Activated T-helper 1 cell treated with anti-CD3 and anti-CD28 coated beads, Interleukin-12 subunit alpha, Interleukin-12 subunit beta, Interleukin-2, Interleukin-4 antibody, amounts not matched to agents 30 ng/mL and 10 ng/mL and 1 ng/mL, durations not matched to agents 14 hours and 24 hours and 36 hours (primary cell): ENCODE results near the gene WDFY1. TPM values are rescaled to one million over a fixed set of nuclear protein-coding genes. Genes with fewer than 3 reads are reported as not detected.

Experiments
- DNase-seq: peaks from one replicate; pipeline ENCODE4 v3.0.0; 2021; ENCODE audit warnings: low spot score
- H3K27ac Mint-ChIP-seq: one replicate; pipeline ENCODE4 v1.8.0; 2021; ENCODE audit warnings: mild to moderate bottlenecking, mixed read lengths
- H3K27me3 Mint-ChIP-seq: one replicate; pipeline ENCODE4 v1.8.0; 2022; ENCODE audit warnings: mild to moderate bottlenecking, moderate library complexity, mixed read lengths; ENCODE audit not compliant: insufficient read depth
- H3K36me3 Mint-ChIP-seq: one replicate; pipeline ENCODE4 v1.8.0; 2021; ENCODE audit warnings: low read depth, mixed read lengths
- H3K4me1 Mint-ChIP-seq: one replicate; pipeline ENCODE4 v1.8.0; 2021; ENCODE audit warnings: low read depth, mixed read lengths
- H3K4me3 Mint-ChIP-seq: one replicate; pipeline ENCODE4 v1.8.0; 2021; ENCODE audit warnings: mild to moderate bottlenecking, moderate library complexity, mixed read lengths
- H3K9me3 Mint-ChIP-seq: one replicate; pipeline ENCODE4 v1.8.0; 2021; ENCODE audit warnings: mixed read lengths
- intact Hi-C: fragments of 100-400 bp; cut with micrococcal nuclease; formaldehyde crosslinking; loops from one replicate; pipeline ENCODE4 v1.15.1; 2024
- total RNA-seq: library from RNA; stranded (reverse); gene quantifications from 2 replicates; pipeline ENCODE4 v1.2.3, GENCODE V29; 2022

The WDFY1 gene
- total RNA-seq, 1 donor from 2014 or later: 21.8 TPM

DNA sequence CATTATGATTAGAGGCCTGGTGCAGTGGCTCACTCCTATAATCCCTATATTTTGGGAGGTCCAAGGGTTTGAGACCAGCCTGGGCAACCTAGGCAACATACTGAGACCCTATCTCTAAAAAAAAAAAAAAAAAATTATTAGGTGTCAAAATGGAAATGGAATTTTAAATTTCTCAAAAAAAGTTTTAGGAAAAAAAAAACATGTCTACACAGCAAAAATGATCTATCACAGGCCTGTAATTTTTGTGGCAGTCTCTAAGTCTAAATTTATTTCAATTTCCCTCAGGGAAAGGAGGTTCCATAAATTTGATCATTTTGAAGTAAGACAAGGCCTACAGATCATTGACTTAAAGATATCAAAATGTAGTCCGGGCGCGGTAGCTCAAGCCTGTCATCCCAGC lies 28.5 kb upstream of the WDFY1 start:
- H3K36me3 Mint-ChIP-seq: peaks cover 9% of the 10 kb centered on the region
- intact Hi-C loops: loop anchor here (1.0 to 5.0 kb wide), 3 partner anchors 246 to 679 kb away; no protein-coding TSS in a partner anchor
- no peaks in the 10 kb centered on the region for H3K27me3 Mint-ChIP-seq

DNA sequence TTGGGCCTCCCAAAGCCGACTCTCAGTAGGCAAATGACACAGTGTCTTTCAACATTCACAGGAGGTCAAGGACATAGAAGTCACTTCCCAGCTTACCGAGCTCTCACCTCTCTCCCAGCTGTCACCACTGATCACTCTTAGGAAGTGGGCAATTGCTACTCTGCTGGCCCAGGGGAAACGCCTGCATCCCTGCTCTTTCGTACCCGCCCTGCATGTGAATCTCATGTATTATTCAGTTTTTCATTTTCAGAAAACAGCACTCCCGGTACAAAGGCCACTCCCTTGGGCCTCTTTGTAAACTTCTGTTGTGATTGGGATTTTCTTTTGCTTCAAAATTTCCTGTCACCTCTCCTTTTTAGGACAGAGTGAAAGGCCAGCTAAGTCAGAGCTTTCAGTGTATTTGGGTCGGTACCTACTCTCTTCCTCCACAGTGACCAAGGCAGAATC lies 27.5 kb upstream of the WDFY1 start:
- DNase-seq: no peak
- Mint-ChIP-seq H3K27me3 (no peaks in the 10 kb centered on the region), H3K9me3 (no peaks in the 10 kb centered on the region), H3K4me1 (peaks cover 8% of the 10 kb centered on the region), H3K27ac (peak overlapping the region; percentile 20), H3K4me3 (no peak overlapping the region), H3K36me3 (peaks cover 9% of the 10 kb centered on the region)
- intact Hi-C loops: loop anchor here (1.0 to 5.0 kb wide), 3 partner anchors 245 to 680 kb away; no protein-coding TSS in a partner anchor

More for the DNA sequence above, 28.5 kb upstream of the WDFY1 start:
- H3K9me3 Mint-ChIP-seq: no peaks in the 10 kb centered on the region
- peaks cover 8% of the 10 kb centered on the region for H3K4me1 Mint-ChIP-seq
- H3K27ac Mint-ChIP-seq: no peak overlapping the region
- no peak for DNase-seq
- H3K4me3 Mint-ChIP-seq: no peak overlapping the region

DNA sequence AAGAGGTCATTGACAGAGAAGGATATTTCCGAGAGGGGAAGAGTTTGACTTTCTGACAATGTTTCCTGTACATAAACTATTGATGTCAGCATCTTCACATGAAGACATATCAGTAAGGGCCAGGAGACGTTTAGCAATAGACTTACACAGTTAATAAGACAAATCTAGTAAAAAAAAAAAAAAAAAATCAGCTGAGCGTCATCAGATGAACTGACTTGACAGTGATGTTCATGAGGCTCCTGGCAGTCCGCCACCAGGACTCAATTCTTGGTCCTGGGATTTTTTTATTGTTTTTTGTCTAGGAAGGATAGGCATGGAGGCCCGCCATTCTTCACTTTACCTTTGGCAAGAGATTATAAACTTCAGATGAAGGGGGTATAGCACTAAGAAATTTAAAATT lies 26.6 kb upstream of the WDFY1 start:
- H3K4me1 Mint-ChIP-seq: peaks cover 8% of the 10 kb centered on the region
- H3K27me3 Mint-ChIP-seq: no peaks in the 10 kb centered on the region
- H3K27ac Mint-ChIP-seq: no peak overlapping the region
- no peak overlapping the region for H3K4me3 Mint-ChIP-seq
- no peak for DNase-seq
- intact Hi-C loops: loop anchor here (2.0 to 5.0 kb wide), 3 partner anchors 397 to 681 kb away; no protein-coding TSS in a partner anchor
- peaks cover 14% of the 10 kb centered on the region for H3K36me3 Mint-ChIP-seq
- no peaks in the 10 kb centered on the region for H3K9me3 Mint-ChIP-seq

DNA sequence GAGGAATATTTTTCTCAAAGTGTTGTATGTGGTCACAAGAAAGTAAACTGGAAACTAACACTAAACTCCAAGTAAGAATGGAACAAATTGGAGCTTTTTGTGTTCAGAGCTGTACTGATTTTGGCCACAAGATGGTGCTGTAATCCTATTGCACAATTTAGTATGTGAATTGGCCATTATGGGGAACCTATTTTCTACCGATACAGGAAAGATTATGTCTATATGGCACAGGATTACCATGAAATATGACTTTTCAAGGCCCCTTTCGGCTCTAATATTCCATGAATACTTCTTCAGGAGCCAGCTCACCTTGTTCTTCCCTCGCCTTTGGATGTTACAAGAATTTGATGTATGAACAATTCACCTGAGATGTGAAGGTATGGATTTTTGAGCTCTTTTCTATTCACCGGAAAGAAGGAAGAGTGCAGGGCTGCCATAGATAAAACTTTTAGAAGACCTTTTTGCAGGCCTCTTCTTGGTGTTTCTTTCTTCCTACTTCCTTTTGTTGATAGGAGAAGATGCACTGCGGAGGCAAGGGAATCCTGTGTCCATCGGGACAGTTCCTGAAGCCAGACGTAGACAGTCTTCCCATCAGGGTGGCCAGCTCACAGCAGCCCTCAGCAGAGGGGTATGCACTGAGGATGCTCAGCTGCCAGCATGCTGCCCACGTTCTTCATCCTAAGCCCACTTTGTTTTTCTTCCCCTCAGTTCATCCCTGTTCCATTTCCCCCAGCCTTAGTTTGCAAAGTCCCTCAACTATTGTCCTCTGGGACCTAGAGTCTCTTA lies 25.4 kb upstream of the WDFY1 start:
- intact Hi-C loops: loop anchor here (1.0 to 5.0 kb wide), 8 partner anchors 13 to 682 kb away; partner anchors contain the start of genes MRPL44 and WDFY1
- Mint-ChIP-seq H3K9me3 (no peaks in the 10 kb centered on the region), H3K36me3 (peaks cover 17% of the 10 kb centered on the region), H3K27me3 (no peaks in the 10 kb centered on the region), H3K4me3 (no peak overlapping the region), H3K4me1 (peaks cover 8% of the 10 kb centered on the region), H3K27ac (no peak overlapping the region)
- peak; percentile 41 for DNase-seq

DNA sequence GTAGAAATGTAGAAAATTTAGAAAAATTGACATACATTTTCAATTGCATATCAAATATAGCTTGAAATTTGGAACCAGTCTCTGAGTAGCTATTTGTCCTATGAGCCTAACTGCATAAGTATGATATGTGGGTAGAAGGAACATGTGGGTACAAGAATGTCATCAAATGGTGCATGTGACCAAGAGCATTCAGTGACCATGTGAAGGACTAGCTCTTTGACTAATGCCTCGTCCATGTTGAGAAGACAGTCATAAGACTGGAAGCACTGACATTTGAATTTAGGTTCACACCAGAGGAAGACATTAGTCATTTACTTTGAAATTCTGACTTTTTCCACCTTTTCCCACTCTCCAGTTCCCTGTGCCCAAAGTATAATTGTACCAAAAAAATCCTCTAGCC lies 24.7 kb upstream of the WDFY1 start:
- Mint-ChIP-seq H3K27me3 (no peaks in the 10 kb centered on the region), H3K9me3 (no peaks in the 10 kb centered on the region), H3K4me3 (no peak overlapping the region), H3K27ac (no peak overlapping the region), H3K4me1 (peaks cover 8% of the 10 kb centered on the region), H3K36me3 (peaks cover 17% of the 10 kb centered on the region)
- intact Hi-C loops: loop anchor here (1.0 to 5.0 kb wide), 8 partner anchors 13 to 682 kb away; partner anchors contain the start of genes MRPL44 and WDFY1
- DNase-seq: no peak

DNA sequence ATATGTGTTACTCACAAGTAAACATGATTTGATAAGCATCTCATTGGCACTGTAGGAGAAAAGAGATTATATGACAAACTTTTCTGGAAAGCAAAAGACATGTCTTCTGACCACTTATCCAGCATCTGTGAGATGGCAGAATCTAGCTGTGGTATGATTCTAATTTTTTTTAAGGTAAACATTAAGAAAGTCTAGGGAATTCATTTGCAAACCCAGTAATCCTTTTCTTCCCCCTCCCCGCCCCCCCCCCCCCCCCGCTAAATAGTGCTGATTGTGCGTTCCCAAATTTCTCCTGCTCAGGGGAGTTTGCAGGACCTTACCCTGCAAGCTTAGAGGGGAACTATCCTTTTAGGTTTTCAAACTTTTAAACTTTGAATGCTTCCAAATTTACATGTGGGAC lies 24.2 kb upstream of the WDFY1 start:
- Mint-ChIP-seq H3K4me3 (no peak overlapping the region), H3K4me1 (peaks cover 8% of the 10 kb centered on the region), H3K9me3 (no peaks in the 10 kb centered on the region), H3K36me3 (peaks cover 17% of the 10 kb centered on the region), H3K27me3 (no peaks in the 10 kb centered on the region), H3K27ac (no peak overlapping the region)
- DNase-seq: no peak
- intact Hi-C loops: no loop called here

DNA sequence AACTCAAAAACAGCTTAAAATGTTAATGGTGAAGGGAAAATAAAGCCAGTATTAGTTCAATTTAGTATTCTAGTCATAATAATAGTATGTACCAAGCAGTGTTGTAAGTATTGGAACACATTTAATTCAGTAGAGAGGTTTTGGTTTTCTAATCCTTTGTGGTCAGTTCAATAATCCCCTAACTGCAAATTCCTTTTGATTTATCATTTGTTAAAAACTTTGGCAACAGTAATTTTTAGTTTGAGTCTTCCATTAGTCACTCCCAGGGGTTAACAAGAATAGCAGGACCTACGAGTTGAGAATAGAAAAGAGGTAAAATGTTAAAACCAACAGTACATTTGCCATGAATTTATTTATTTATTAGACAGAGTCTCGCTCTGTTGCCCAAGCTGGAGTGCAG lies 22.8 kb upstream of the WDFY1 start:
- no peak for DNase-seq
- H3K27me3 Mint-ChIP-seq: no peaks in the 10 kb centered on the region
- H3K9me3 Mint-ChIP-seq: no peaks in the 10 kb centered on the region
- H3K4me3 Mint-ChIP-seq: no peak overlapping the region
- peaks cover 20% of the 10 kb centered on the region for H3K36me3 Mint-ChIP-seq
- peaks cover 12% of the 10 kb centered on the region for H3K4me1 Mint-ChIP-seq
- H3K27ac Mint-ChIP-seq: no peak overlapping the region
- intact Hi-C loops: no loop called here

DNA sequence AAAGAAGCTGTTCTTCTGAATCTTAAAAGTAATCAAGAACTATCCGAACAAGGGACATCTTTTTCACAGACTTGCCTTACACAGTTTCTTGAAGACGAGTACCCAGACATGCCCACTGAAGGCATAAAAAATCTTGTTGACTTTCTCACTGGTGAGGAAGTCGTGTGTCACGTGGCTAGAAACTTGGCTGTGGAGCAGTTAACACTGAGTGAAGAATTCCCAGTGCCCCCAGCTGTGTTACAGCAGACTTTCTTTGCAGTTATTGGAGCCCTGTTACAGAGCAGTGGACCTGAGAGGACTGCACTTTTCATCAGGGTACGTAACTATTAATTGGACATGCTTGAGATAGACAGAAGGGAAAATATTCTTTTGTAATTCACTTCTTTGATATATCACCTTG lies 14.6 kb upstream of the WDFY1 start:
- Mint-ChIP-seq H3K27ac (no peak overlapping the region), H3K4me1 (peaks cover 72% of the 10 kb centered on the region), H3K4me3 (peak overlapping the region; percentile 53), H3K9me3 (no peaks in the 10 kb centered on the region), H3K36me3 (peaks cover 17% of the 10 kb centered on the region), H3K27me3 (no peaks in the 10 kb centered on the region)
- DNase-seq: no peak
- intact Hi-C loops: loop anchor here (5.0 to 10.0 kb wide), 4 partner anchors 62 to 1302 kb away; partner anchors contain the start of gene FARSB

DNA sequence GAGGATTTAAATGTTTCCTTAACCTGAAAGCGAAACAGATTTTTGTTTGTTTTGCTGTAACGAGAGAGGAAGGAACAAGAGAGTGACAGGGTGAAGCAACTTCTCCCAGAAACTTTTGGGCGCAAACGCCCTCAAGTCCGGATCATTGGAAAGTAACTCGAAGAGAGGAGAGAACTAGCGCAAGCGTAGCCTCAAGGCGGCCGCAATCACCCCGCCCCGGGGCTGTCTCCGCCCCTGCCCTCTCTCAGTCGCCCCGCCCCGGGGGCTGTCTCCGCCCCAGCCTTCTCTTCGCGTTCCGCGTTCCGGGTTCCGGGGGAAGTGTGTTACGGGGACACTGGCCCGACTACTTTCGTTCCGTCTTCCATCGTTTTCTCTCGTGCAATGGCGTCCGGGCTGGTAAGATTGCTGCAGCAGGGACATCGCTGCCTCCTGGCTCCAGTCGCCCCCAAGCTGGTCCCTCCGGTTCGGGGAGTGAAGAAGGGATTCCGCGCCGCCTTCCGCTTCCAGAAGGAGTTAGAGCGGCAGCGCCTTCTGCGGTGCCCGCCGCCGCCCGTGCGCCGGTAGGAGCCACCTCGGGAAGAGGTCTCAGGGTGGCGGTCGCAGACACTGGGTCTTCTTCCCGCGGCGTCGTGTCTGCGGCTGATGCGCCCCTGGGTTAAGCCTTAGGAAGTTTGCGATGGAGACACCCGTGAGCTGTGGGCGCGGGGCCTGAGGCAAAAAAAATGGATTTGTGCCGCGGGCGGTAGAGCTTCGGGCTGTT lies 12.1 kb upstream of the WDFY1 start, which contains the start of gene MRPL44:
Gene MRPL44 (plus strand): TSS at position 372 of the 760 bp plus-strand sequence. CDS start 10 bp downstream, at position 382.
- H3K9me3 Mint-ChIP-seq: no peaks in the 10 kb centered on the region
- peak within 1 kb of the TSS; percentile 91 for H3K27ac Mint-ChIP-seq
- peak; percentile 96 for DNase-seq
- peak within 1 kb of the TSS; percentile 96 for H3K4me3 Mint-ChIP-seq
- no peaks in the 10 kb centered on the region for H3K27me3 Mint-ChIP-seq
- H3K36me3 Mint-ChIP-seq: peaks cover 14% of the 10 kb centered on the region
- intact Hi-C loops: loop anchor here (1.0 to 10.0 kb wide), 12 partner anchors 12 to 1300 kb away; partner anchors contain the start of genes AP1S3, CUL3, FARSB and WDFY1
- peaks cover 79% of the 10 kb centered on the region for H3K4me1 Mint-ChIP-seq

DNA sequence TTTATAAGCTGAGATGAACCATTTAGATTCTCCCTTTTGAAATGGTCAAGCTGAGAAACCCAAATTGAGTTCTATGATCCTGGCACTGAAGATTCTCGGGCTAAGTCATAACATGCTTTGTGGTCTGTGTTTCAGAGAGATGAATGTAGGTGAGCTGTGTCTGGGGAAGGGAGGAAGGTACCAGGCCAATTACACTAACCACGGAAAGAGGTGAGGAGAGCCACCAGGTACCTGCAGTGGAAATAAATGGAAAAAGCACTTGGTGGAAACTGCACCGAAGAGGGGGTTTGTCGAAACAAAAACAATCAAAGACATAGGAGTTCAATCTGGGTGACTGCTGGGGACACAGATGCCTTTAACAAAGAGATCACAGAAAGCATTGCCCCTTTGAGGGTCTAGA lies 11.2 kb upstream of the WDFY1 start:
- peaks cover 14% of the 10 kb centered on the region for H3K36me3 Mint-ChIP-seq
- peak overlapping the region; percentile 86 for H3K27ac Mint-ChIP-seq
- intact Hi-C loops: loop anchor here (5.0 to 10.0 kb wide), 4 partner anchors 59 to 1299 kb away; partner anchors contain the start of gene FARSB
- no peak for DNase-seq
- no peaks in the 10 kb centered on the region for H3K9me3 Mint-ChIP-seq
- H3K4me3 Mint-ChIP-seq: peak overlapping the region; percentile 57
- H3K4me1 Mint-ChIP-seq: peaks cover 76% of the 10 kb centered on the region
- no peaks in the 10 kb centered on the region for H3K27me3 Mint-ChIP-seq

DNA sequence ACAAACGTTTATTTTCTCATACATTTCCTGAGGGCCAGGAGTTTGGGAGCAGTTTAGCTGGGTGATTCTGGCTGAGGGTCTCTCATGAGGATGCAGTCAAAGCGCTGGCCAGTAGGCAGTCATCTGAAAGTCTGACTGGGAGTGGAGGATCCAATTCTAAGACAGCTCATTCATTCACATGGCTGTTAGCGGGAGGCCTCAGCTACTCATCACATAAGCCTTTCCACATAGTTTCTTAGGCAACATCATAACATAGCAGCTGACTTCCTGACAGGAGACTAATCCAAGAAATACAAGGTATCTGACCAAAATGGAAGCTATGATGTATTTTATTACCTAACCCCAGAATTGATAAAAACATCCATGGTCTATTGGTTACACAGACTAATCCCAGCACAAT lies 9.3 kb upstream of the WDFY1 start:
- intact Hi-C loops: loop anchor here (10.0 kb wide), 1 partner anchor 570 kb away; no protein-coding TSS in a partner anchor
- no peaks in the 10 kb centered on the region for H3K9me3 Mint-ChIP-seq
- no peak overlapping the region for H3K27ac Mint-ChIP-seq
- H3K36me3 Mint-ChIP-seq: peaks cover 5% of the 10 kb centered on the region
- H3K4me1 Mint-ChIP-seq: peaks cover 75% of the 10 kb centered on the region
- H3K4me3 Mint-ChIP-seq: no peak overlapping the region
- H3K27me3 Mint-ChIP-seq: no peaks in the 10 kb centered on the region
- DNase-seq: no peak

DNA sequence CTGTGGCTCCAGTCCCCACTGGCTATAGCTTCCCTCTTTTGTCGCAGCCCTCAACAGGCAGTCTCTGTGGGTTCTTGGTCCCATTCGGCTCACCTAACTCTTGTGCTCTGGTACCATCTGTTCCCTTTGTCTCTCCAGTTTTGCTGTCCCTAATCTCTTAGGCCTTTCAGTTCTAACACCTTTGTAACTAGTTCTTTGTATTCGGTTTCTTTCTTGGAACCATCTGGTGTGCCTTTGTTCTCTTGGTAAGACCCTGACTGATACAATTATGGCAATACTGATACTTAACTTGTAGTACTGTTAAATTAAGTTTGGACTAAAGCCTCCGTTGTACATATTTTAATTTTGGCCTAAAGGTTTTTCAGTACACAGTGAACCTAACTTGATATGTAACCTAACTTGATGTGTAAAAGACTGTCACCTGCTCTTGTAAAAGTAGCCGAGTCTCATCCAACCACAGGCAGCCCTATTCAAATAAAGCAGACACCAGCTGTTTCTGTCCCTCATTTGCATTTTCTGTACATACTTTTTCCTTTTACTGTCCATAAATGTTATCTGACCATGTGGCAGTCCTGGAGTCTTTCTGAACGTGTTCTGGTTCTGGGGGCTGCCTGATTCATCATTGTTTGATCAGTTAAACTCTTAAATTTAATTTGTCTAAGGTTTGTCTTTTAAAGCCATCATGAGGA lies 7.3 kb upstream of the WDFY1 start:
- intact Hi-C loops: loop anchor here (10.0 kb wide), 1 partner anchor 572 kb away; no protein-coding TSS in a partner anchor
- peaks cover 6% of the 10 kb centered on the region for H3K36me3 Mint-ChIP-seq

More for the DNA sequence above, 7.3 kb upstream of the WDFY1 start:
- no peaks in the 10 kb centered on the region for H3K9me3 Mint-ChIP-seq
- DNase-seq: no peak
- H3K4me3 Mint-ChIP-seq: no peak overlapping the region
- no peak overlapping the region for H3K27ac Mint-ChIP-seq
- H3K27me3 Mint-ChIP-seq: no peaks in the 10 kb centered on the region
- peaks cover 72% of the 10 kb centered on the region for H3K4me1 Mint-ChIP-seq
